Measurements from ENCODE around the gene TRA2B. TPM values are rescaled to one million over a fixed set of nuclear protein-coding genes. Genes with fewer than 3 reads are reported as not detected.
A peak's percentile ranks its signal among the peaks of the same experiment; 100 is the strongest.

Gene TRA2B
- total RNA-seq, 1 experiment from 2014 or later = 236 TPM

DNA sequence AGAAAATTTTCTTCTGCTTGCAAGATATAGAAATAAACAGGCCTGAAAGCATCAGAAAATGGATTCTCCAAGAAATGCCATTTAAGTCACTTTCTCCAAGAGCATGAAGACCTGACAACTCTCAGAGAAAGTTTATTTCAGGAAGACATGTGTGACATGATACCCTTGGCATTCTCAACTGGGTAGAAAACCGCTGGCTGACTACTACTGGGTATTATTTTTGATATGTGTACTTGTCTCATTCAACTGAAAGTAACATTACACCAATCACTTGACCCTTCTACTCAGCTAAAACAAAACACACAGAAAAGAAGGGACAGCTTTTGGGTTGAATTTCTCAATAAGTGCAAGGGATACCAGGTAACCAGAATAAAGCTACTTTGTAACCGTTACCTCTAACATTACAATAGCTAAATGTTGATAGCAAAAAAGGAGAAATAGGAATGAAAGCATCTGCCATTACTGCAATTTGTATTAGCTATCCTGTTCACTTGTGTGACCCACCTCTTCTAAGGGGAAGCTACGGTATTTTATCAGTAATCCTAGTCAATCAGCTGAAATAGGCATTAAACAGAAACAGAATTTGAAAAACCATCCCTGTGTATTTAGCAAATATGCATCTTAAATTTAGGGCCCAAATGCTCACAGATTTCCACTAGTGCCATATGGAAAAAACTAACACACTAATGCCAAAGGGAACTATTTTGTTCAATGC lies 7.3 kb downstream of the TRA2B start:
- DNase-seq (ENCODE audit: low spot score) (no peak), ATAC-seq (no peak)
- TF ChIP-seq RORB (CRISPR knock-in tag; IDR thresholded peaks at IDR 0.05) (peak; percentile 8; the same call in 1 of the 2 replicates), NFE2L1 (CRISPR knock-in tag; IDR thresholded peaks at IDR 0.05) (no peak), NFYB (CRISPR knock-in tag; conservative IDR thresholded peaks at IDR 0.05; ENCODE audit: low read depth) (no peak), ZNF232 (CRISPR knock-in tag; IDR thresholded peaks at IDR 0.05) (no peak), TEAD1 (CRISPR knock-in tag; IDR thresholded peaks at IDR 0.05) (no peak), CREM (CRISPR knock-in tag; IDR thresholded peaks at IDR 0.05) (no peak)
- TF ChIP-seq, protein P1, sequence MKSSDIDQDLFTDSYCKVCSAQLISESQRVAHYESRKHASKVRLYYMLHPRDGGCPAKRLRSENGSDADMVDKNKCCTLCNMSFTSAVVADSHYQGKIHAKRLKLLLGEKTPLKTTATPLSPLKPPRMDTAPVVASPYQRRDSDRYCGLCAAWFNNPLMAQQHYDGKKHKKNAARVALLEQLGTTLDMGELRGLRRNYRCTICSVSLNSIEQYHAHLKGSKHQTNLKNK (CRISPR knock-in tag; IDR thresholded peaks at IDR 0.05) = no peak
- TF ChIP-seq, protein P2, sequence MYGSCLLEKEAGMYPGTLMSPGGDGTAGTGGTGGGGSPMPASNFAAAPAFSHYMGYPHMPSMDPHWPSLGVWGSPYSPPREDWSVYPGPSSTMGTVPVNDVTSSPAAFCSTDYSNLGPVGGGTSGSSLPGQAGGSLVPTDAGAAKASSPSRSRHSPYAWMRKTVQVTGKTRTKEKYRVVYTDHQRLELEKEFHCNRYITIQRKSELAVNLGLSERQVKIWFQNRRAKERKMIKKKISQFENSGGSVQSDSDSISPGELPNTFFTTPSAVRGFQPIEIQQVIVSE (CRISPR knock-in tag; IDR thresholded peaks at IDR 0.05; ENCODE audit: borderline replicate concordance) = no peak
- Mint-ChIP-seq H3K36me3 (peaks cover 65% of the 10 kb centered on the region), H3K4me3 (peak overlapping the region; percentile 100), H3K9me3 (no peaks in the 10 kb centered on the region), H3K27ac (peak overlapping the region; percentile 38; the same call in 1 of the 2 replicates), H3K4me1 (peaks cover 95% of the 10 kb centered on the region), H3K27me3 (ENCODE audit: low read depth) (no peaks in the 10 kb centered on the region)
- POLR2A ChIA-PET = interaction anchor here (0.5 kb wide), 1 partner anchor 351 kb away, joined by 3 read pairs; no protein-coding TSS in a partner anchor
- CTCF ChIA-PET = interaction anchor here (1.0 to 1.3 kb wide), 3 partner anchors 13 to 270 kb away, joined by 3 to 6 read pairs (median 3); no protein-coding TSS in a partner anchor

DNA sequence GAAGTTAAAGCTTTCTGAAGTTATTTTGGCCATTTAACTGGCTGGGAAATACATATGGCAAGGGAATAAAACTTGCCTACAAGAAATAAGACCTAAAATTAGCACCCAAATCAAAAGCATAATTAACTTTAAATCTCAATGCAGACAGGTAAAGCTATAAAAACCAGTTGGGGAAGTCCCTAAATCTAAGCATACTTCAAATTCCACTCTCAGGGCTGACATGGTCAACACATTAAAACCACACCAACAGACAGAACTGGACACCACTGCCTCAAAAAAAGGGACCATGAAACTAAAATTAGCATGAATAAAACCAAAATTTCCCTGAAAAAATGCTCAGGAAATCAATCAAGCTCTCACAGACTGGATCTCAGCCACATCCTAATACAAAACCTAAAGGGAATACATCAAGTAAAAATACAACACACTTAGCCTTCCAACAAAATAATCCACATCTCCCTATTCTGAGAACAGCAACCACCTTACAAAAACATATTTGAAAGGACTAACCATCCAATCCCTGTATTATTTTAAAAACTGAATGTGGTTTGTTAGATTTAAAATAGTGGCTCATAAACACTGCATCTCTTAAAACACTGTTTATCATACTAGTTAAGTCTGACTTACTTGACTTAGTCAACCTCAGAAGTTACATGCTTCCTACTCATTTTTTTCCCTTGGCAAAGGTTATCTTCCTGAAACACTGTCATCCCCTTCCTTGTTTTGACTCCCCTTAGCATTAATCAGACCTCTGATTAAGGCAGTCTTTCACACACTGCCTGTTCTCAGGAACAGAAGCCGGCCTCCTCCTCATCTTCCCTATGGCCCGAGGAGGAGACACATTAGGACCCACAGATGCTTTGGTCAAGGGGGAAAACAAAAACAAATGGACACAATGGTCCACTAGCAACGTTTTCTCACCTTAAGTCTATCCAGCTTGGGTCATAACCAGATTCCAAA lies 8.3 kb downstream of the TRA2B start:
- DNase-seq (ENCODE audit: low spot score) = no peak
- CTCF ChIA-PET = interaction anchor here (3.3 kb wide), 1 partner anchor 14 kb away, joined by 32 read pairs; no protein-coding TSS in a partner anchor
- Mint-ChIP-seq H3K36me3 (peaks cover 67% of the 10 kb centered on the region), H3K4me3 (peak overlapping the region; percentile 100), H3K27ac (peak overlapping the region; percentile 79), H3K9me3 (no peaks in the 10 kb centered on the region), H3K27me3 (ENCODE audit: low read depth) (no peaks in the 10 kb centered on the region), H3K4me1 (peaks cover 92% of the 10 kb centered on the region)
- TF ChIP-seq, protein P3, sequence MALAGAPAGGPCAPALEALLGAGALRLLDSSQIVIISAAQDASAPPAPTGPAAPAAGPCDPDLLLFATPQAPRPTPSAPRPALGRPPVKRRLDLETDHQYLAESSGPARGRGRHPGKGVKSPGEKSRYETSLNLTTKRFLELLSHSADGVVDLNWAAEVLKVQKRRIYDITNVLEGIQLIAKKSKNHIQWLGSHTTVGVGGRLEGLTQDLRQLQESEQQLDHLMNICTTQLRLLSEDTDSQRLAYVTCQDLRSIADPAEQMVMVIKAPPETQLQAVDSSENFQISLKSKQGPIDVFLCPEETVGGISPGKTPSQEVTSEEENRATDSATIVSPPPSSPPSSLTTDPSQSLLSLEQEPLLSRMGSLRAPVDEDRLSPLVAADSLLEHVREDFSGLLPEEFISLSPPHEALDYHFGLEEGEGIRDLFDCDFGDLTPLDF (CRISPR knock-in tag; IDR thresholded peaks at IDR 0.05) = no peak
- TF ChIP-seq ZNF532 (CRISPR knock-in tag; IDR thresholded peaks at IDR 0.05; ENCODE audit: borderline replicate concordance) = no peak
- no peak for TF ChIP-seq ATF1 (CRISPR knock-in tag; IDR thresholded peaks at IDR 0.05)
- no peak for TF ChIP-seq GABPB1 (CRISPR knock-in tag; IDR thresholded peaks at IDR 0.05)
- no peak for TF ChIP-seq NFYB (CRISPR knock-in tag; conservative IDR thresholded peaks at IDR 0.05; ENCODE audit: low read depth)
- no peak for TF ChIP-seq HMGA2 (CRISPR knock-in tag; IDR thresholded peaks at IDR 0.05)
- TF ChIP-seq E2F5 (CRISPR knock-in tag; IDR thresholded peaks at IDR 0.05) = no peak
- no peak for TF ChIP-seq ZNF671 (CRISPR knock-in tag; IDR thresholded peaks at IDR 0.05)
- POLR2A ChIA-PET = interaction anchor here (0.6 to 1.5 kb wide), 2 partner anchors 17 to 107 kb away, joined by 3 to 4 read pairs; no protein-coding TSS in a partner anchor
- peak; percentile 21; the same call in 1 of the 2 replicates for ATAC-seq
